Tibial artery (tissue), 4 donors: ENCODE results near the gene TMEM234.

Experiments
- DNase-seq, 2 donors: peaks; one replicate each; pipeline ENCODE4 v3.0.0-alpha.2; 2019
- H3K27ac ChIP-seq, 2 donors: fragments of 200-600 bp; sonication (generic) in 1 of 2; 1 replicate in 1 of 2; 2 replicates in 1 of 2; pipeline ENCODE4 v1.5.1; 2018 to 2019; ENCODE audit warnings: mild to moderate bottlenecking in 1 of 2
- H3K27me3 ChIP-seq, 2 donors: fragments of 200-600 bp; sonication (generic) in 1 of 2; one replicate each; pipeline versions ENCODE4 v1.5.1 to v1.6.0; 2016 to 2019
- H3K36me3 ChIP-seq, 3 donors: fragments of 200-600 bp; sonication (generic) in 2 of 3; one replicate each; pipeline ENCODE4 v1.5.1; 2016 to 2019; ENCODE audit warnings: mild to moderate bottlenecking in 2 of 3
- H3K4me1 ChIP-seq, 4 donors: fragments of 200-600 bp; sonication (generic) in 2 of 4; 1 replicate in 3 of 4; 2 replicates in 1 of 4; pipeline ENCODE4 v1.5.1; 2016 to 2019
- H3K4me3 ChIP-seq, 2 donors: fragments of 200-600 bp; sonication (generic) in 1 of 2; 1 replicate in 1 of 2; 2 replicates in 1 of 2; pipeline ENCODE4 v1.5.1; 2018 to 2019; ENCODE audit warnings: mild to moderate bottlenecking in 2 of 2
- H3K9me3 ChIP-seq, 3 donors: fragments of 200-600 bp; sonication (generic) in 1 of 3; one replicate each; pipeline ENCODE4 v1.5.1; 2016 to 2019
- CTCF ChIP-seq, 2 experiments: fragments of 200-600 bp in 1 of 2; fragments of 450-650 bp in 1 of 2; IDR thresholded peaks; one replicate each; pipeline ENCODE4 v1.5.1; 2017 to 2019; ENCODE audit warnings: antibody characterized with exemption in 2 of 2, mild to moderate bottlenecking in 1 of 2, moderate library complexity in 1 of 2
- intact Hi-C: fragments of 100-400 bp; cut with DNase I; formaldehyde crosslinking; loops from one replicate; pipeline ENCODE4 v1.15.0; 2023; ENCODE audit warnings: low total_unique reads

The TMEM234 gene

DNA sequence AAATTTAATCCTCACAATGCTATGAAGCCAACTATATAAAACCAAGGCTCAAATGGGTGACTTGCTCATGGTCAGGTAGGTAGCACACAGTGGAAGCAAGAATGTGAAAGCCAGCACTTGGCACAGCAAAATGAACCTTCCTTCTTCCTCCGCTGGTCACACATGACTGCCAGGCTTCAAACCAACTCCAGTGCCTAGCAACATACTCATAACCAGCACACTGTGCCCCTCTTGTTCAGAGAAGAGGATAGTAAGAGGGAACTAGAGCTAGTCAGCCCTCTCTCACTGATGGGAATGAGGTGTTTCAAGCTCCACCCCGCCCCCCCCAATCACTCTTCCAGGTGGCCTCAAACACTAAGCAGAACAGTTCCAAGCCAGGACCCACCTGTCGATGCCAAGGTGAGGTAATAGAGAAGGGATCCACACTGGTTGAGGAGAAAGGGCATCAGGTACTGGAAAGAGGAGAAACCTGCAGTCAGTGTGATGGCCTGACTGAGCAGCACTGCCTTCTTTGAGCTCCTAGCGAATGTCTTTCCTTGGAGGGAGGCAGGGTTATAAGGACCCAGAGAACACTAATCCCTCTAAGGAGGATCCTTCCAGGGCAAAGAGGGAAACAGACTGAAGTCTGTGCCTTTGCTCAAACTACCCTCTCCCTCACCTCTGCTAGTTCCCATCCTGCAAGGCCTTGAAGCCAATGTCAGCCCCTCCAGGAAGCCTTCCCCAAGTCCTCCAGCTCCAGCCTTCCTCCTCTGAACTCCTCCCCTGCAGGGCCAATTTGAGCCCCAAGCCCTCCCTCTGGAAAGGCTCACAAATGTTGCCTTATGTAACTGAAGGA, 1.2 kb downstream of the TMEM234 start:
- Histone ChIP-seq H3K36me3 (peaks cover 30 to 62% (median 39%) of the 10 kb centered on the region in 3 donors), H3K4me3 (peak overlapping the region; percentile 65 to 86), H3K27ac (peak overlapping the region; percentile 90 to 92), H3K27me3 (no peaks in the 10 kb centered on the region), H3K4me1 (peaks cover 0 to 35% (median 28%) of the 10 kb centered on the region in 4 donors), H3K9me3 (no peaks in the 10 kb centered on the region)
- TF ChIP-seq CTCF (IDR thresholded peaks at IDR 0.05): no peak
- intact Hi-C loops: loop anchor here (5.0 kb wide), 1 partner anchor 71 kb away; the partner anchor contains the start of gene HDAC1
- no peak for DNase-seq

GRCh38 chr1:32219022-32219421, 3.1 kb downstream of the TMEM234 start:
- Histone ChIP-seq H3K36me3 (peaks cover 33 to 62% (median 35%) of the 10 kb centered on the region in 3 donors), H3K4me1 (peaks cover 0 to 35% (median 27%) of the 10 kb centered on the region in 4 donors), H3K27ac (no peak overlapping the region), H3K9me3 (no peaks in the 10 kb centered on the region), H3K4me3 (no peak overlapping the region), H3K27me3 (no peaks in the 10 kb centered on the region)
- intact Hi-C loops: no loop called here
- no peak for DNase-seq
- no peak for TF ChIP-seq CTCF (IDR thresholded peaks at IDR 0.05)

DNA sequence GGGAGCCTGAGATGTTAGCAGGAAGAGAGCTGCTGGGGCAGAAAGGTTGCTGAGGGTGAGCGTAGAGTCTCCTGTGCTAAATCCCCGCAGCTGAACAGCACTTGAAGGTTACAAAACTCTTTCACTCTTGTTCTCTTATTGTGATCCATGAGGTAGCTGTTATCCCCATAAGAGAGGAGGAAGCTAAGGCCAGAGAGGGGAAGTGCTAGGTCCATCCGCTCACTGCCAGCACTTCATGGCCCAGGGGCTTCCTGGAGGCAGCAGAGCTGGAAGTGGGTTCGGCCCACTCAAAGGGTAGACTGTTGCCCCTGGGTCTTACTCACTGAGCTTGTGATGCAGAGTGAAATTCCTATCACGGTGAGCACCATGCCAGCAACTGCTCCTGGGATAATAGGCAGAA, 5.6 kb downstream of the TMEM234 start:
- H3K36me3 ChIP-seq: peaks cover 30 to 71% (median 35%) of the 10 kb centered on the region in 3 donors
- no peak for TF ChIP-seq CTCF (IDR thresholded peaks at IDR 0.05)
- no peak overlapping the region for H3K27ac ChIP-seq
- no peak for DNase-seq
- no peaks in the 10 kb centered on the region for H3K27me3 ChIP-seq
- H3K4me3 ChIP-seq: no peak overlapping the region
- intact Hi-C loops: no loop called here
- H3K4me1 ChIP-seq: peaks cover 0 to 19% (median 15%) of the 10 kb centered on the region in 4 donors
- no peaks in the 10 kb centered on the region for H3K9me3 ChIP-seq

DNA sequence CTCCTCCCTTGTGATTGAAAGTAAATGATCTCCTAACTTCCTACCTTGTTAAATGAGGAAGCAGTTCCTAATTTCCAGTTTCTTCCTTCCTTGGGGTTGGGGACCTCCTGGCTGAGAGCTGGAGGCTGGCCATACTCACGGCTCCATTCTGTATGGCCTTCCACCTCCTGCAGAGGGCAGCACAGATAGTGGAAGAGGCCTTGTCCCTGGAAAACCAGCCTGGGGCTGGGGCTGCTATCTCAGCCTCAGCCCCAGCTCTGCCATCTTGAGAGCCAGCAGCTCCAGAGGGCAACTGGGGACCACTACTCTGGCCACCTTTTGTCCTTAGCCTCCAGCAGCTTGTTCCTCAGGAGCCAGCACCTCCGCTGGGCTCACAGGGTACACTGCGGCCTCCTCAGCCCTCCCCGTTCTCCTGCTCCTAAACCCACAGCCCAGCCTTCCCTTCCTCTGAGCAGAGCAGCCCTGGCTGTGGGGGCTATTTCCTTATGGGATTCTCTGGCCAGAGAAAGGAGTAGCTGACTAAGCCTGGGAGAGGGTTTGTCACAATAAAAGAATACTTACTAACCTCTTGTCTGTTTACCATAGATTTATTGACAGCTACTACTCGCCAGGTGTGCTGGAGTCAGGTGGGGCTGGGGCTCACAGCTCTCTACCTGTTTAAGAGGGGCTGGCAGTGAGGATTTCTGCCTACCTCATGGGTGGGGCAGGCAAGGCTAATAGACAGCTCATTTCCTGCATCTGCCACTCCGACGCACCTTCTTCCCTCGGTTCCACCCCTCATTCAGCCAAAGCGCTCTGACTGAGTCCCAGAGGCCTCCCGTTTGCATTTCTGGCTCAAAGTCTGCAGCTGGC, 6.3 kb downstream of the TMEM234 start:
- H3K4me1 ChIP-seq: peaks cover 0 to 12% (median 8%) of the 10 kb centered on the region in 4 donors
- intact Hi-C loops: no loop called here
- TF ChIP-seq CTCF (IDR thresholded peaks at IDR 0.05): peak; percentile 55 to 63
- H3K36me3 ChIP-seq: peaks cover 30 to 71% (median 35%) of the 10 kb centered on the region in 3 donors
- DNase-seq: peak in 1 of 2 donors; percentile 40
- H3K27me3 ChIP-seq: no peaks in the 10 kb centered on the region
- H3K9me3 ChIP-seq: no peaks in the 10 kb centered on the region
- no peak overlapping the region for H3K27ac ChIP-seq
- no peak overlapping the region for H3K4me3 ChIP-seq

- Histone ChIP-seq H3K4me3 (no peak within 1 kb of the TSS), H3K4me1 (peaks cover 0 to 16% (median 13%) of the 10 kb centered on the region in 4 donors), H3K9me3 (no peaks in the 10 kb centered on the region), H3K36me3 (peaks cover 0 to 11% (median under 1%) of the 10 kb centered on the region in 3 donors), H3K27ac (no peak within 1 kb of the TSS), H3K27me3 (no peaks in the 10 kb centered on the region)
- TF ChIP-seq CTCF (IDR thresholded peaks at IDR 0.05): no peak
- intact Hi-C loops: loop anchor here (5.0 kb wide), 1 partner anchor 33 kb away; no protein-coding TSS in a partner anchor
- no peak for DNase-seq
Measured at GRCh38 chr1:32208891-32209328, 13.2 kb downstream of the TMEM234 start, which contains the start of gene DCDC2B. Gene DCDC2B (plus strand): TSS chr1:32209089. CDS start chr1:32209094, 5 bp downstream.
